Astrocyte of the spinal cord (primary cell): ENCODE measurements around the gene RTP5.

Experiments
- DNase-seq: peaks from one replicate; pipeline ENCODE4 v3.0.0; 2011; ENCODE audit warnings: low read depth, low spot score
- H3K4me3 ChIP-seq: 2 replicates; pipeline ENCODE4 v1.5.1; 2011; ENCODE audit warnings: low read depth, mild to moderate bottlenecking, low read length, moderate library complexity
- in situ Hi-C: cut with HindIII; loops from 2 replicates; pipeline ENCODE4 v1.10.0; 2017; ENCODE audit warnings: low sequenced_read_pairs
- TF ChIP-seq, protein P1 (sequence below): IDR thresholded peaks from 2 replicates; pipeline ENCODE4 v1.5.1; 2012; ENCODE audit warnings: low read depth, mild to moderate bottlenecking, low read length, inconsistent platforms

The RTP5 gene

DNA sequence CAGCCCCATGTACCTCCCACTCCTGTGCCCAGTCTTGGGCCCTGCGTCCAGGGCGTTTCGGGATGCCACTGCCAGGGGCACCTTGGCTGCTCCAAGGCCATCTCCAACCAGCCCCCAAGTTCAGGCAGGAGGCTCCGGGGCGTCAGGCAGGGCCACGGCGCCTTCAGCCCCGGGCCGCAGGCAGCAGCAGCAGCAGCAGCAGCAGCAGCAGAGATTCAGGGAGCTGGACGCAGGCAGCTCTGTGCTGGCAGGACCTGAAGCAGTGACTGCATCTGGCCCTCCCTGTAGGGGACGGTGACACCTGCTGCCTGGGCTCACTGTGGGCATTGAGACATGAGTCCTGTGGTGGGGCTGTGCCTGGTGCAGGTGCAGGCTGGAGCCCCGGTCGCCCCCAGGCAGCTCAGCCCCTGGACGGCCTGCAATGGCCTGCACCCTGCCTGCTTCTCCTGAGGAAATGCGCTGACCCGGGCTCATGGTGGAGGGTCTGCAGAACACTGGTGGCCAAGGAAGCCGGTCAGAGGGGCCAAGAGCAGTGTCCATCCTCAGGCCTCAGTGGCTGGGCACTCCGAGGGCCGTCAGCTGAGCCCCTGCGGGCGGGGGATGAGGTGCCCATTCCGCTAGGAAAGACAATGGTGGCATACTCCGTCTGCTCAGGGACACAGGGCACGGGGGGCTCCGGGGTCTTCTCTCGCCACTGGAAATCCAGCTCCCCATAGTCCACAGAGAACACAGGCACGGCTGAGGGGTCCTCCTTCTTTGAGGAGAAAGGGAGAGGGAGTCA lies 18.8 kb upstream of the RTP5 start:
- no peak for DNase-seq
- TF ChIP-seq, protein P1, sequence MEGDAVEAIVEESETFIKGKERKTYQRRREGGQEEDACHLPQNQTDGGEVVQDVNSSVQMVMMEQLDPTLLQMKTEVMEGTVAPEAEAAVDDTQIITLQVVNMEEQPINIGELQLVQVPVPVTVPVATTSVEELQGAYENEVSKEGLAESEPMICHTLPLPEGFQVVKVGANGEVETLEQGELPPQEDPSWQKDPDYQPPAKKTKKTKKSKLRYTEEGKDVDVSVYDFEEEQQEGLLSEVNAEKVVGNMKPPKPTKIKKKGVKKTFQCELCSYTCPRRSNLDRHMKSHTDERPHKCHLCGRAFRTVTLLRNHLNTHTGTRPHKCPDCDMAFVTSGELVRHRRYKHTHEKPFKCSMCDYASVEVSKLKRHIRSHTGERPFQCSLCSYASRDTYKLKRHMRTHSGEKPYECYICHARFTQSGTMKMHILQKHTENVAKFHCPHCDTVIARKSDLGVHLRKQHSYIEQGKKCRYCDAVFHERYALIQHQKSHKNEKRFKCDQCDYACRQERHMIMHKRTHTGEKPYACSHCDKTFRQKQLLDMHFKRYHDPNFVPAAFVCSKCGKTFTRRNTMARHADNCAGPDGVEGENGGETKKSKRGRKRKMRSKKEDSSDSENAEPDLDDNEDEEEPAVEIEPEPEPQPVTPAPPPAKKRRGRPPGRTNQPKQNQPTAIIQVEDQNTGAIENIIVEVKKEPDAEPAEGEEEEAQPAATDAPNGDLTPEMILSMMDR: no peak
- in situ Hi-C loops: no loop called here
- no peak overlapping the region for H3K4me3 ChIP-seq

DNA sequence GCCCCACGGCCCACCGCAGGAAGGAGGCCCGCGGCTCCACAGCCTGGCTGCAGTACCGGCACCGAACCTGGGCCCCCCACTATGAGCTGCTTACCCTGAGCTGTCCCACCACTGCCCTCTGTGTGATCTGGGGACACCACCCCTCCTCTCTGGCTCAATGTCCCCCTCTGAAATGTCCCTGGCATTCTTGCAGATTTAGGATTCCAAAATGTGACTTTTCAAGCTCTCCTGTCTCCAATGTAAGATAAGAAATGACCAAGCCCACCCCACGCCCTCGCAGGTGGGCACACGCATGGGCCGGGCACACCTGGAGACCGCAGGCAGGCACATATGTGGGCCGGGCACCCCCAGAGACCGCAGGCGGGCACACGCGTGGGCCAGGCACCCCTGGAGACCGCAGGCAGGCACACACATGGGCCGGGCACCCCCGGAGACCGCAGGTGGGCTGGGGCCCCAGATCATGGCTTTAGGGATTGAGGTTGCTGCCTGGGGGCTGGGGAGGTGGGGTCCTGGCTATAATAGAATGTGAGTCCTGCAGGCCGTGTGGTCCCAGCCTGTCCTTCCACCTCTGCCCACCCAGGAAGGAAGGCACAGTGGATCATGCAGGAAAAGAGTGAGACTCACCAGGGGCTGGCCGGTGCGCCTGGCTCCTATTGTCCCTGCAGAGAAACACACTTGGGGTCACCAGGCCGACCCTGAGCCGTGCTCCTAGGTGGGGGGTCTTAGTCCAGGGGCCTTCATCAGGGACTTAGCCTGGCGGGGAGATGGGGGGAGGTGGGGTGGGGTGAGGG lies 18.0 kb upstream of the RTP5 start:
- no peak for DNase-seq
- in situ Hi-C loops: no loop called here
- H3K4me3 ChIP-seq: no peak overlapping the region
- TF ChIP-seq, protein P1: no peak

DNA sequence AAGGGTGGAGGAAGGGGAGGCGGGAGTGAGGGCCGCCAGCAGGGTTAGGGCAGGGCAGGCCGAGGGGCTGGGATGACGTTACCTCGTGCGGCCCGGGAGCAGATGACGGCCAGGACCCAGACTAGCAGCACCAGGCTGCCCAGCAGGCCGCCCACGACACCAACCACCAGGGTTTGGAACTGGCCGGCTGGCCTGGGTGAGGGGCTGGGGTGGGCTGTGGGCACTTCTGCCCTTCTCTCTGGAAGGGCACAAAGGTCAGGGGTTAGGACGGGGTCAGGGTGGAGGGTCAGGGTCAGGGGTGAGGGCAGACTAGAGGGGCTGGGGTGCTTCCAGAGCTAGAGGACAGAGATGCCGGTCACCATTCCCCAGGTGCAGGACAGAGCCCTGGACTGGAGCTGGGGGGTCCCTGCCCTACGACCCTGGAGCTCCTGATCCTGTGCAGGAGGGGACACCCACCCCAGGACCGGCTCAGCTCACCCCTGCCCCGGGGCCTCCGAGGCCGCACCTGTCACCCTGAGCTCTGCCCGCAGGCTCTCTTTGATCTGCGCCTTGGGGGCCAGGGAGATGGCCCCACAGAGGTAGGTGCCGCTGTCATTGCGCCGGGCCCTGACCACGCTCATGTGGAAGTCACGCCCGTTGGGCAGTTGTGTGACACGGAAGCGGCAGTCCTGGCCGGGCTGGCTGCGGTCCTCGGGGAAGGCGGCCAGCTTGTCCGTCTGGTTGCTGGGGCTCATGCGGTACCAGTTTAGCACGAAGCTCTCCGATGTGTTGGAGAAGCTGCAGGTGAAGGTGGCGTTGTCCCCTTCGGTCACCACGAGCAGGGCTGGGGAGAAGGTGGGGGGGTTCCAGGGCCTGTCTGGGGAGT lies 17.2 kb upstream of the RTP5 start:
- no peak for DNase-seq
- TF ChIP-seq, protein P1: no peak
- in situ Hi-C loops: no loop called here
- H3K4me3 ChIP-seq: no peak overlapping the region

DNA sequence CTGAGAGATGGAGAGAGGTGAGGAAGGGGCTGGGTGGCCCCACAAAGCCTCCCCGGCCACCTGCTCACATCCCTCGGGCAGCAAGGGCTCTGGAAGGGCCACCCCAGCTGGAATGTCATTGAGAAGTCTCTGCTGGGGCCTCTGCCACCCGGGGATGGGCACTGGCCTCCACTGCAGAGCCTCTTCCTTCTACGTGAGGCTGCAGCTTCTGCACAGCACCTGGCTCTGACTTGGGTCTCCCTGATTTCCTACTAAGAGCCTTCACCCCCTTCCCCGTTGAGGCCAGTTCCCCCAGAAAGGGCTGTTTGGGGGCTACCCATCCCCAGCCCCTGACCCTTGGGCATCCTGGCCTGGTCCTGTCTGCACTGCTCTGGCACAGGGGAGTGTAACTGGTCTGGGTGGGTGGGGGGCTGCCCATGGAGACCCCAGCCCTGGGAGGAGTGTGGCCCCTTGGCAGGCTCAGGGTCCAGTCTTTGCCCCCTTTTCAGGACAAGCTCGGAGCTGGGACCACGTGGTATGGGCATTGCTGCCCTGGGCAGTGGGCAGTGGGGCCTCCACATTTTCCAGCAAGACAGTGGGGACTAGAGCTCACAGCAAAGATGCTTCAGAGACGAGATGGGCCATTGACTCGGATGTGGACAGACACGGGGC lies 16.4 kb upstream of the RTP5 start:
- TF ChIP-seq, protein P1: no peak
- H3K4me3 ChIP-seq: no peak overlapping the region
- DNase-seq: no peak
- in situ Hi-C loops: no loop called here

DNA sequence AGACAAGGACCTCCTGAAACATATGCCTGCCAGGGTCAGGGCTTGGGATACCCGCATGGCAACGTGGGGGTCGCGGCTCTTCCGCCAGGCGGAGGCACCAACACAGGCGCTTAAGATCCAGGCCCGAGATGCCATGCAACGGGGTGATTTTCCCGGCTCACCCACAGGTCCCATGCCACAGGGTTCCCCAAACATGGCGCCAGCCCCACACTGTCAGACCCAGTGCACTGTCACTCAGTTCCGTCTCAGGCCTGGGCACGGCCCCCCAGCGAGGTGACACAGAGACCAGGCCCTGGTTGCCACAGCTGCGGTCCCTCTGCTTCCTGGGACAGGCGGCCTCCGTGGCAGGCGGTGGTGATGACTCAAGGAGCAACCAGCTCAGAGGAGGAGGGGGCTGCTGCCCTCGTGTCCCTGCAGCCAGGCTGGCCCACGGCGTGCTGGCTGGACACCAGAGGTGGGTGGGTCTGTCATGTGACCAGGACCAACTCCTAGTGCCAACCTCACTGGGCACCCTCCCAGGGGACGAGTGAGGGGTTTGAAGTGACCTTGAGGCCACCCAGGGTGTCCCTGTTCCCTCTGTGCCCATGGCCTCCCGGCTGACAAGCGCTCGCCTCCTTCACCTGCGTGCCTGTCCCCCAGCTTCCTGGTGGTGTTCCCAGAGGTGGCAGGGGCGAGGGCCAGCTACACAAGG lies 15.7 kb upstream of the RTP5 start:
- in situ Hi-C loops: no loop called here
- TF ChIP-seq, protein P1: no peak
- DNase-seq: peak; percentile 28
- no peak overlapping the region for H3K4me3 ChIP-seq
